ENCODE results near the gene GPR107. TPM values are rescaled to one million over a fixed set of nuclear protein-coding genes. Genes with fewer than 3 reads are reported as not detected.
A peak's percentile ranks its signal among the peaks of the same experiment; 100 is the strongest.

Gene GPR107
- total RNA-seq, 1 donor from 2014 or later, result 29.4 TPM

DNA sequence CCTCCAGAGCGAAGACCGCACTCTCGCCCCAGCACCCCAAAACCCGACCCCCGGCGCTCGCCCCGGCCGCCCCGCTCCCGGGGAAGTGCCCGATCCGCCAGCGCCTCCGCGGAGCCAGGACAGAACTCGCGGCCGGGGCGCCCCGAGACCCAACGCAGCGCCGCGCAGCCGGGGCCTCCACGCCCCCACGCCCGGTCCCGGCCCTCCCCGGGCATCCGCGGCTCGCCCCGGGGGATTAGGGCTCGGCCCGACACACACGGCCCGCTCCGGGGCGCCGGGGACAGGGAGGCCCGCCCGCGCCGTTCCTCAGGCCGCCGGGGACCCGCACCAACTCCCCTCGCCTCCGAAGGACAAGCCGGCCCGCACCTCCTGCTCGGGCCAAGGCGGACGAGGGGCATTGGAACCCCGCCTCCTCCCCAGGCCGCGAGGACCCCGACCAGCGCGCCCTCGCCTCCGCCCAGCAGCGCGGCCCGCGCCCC is 11.3 kb upstream of the GPR107 start:
- H3K4me3 ChIP-seq (ENCODE audit: low read depth, low read length), result peak overlapping the region; percentile 92
- no peaks in the 10 kb centered on the region for H3K27me3 ChIP-seq (ENCODE audit: control insufficient read depth, insufficient read depth, low read length)
- no peak for DNase-seq (ENCODE audit: low read depth)
- TF ChIP-seq, protein P1, sequence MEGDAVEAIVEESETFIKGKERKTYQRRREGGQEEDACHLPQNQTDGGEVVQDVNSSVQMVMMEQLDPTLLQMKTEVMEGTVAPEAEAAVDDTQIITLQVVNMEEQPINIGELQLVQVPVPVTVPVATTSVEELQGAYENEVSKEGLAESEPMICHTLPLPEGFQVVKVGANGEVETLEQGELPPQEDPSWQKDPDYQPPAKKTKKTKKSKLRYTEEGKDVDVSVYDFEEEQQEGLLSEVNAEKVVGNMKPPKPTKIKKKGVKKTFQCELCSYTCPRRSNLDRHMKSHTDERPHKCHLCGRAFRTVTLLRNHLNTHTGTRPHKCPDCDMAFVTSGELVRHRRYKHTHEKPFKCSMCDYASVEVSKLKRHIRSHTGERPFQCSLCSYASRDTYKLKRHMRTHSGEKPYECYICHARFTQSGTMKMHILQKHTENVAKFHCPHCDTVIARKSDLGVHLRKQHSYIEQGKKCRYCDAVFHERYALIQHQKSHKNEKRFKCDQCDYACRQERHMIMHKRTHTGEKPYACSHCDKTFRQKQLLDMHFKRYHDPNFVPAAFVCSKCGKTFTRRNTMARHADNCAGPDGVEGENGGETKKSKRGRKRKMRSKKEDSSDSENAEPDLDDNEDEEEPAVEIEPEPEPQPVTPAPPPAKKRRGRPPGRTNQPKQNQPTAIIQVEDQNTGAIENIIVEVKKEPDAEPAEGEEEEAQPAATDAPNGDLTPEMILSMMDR (IDR thresholded peaks at IDR 0.05; ENCODE audit: insufficient read depth, low read length, poor library complexity, severe bottlenecking), result no peak
- H3K36me3 ChIP-seq (ENCODE audit: control insufficient read depth, insufficient read depth, low read length), result no peaks in the 10 kb centered on the region

DNA sequence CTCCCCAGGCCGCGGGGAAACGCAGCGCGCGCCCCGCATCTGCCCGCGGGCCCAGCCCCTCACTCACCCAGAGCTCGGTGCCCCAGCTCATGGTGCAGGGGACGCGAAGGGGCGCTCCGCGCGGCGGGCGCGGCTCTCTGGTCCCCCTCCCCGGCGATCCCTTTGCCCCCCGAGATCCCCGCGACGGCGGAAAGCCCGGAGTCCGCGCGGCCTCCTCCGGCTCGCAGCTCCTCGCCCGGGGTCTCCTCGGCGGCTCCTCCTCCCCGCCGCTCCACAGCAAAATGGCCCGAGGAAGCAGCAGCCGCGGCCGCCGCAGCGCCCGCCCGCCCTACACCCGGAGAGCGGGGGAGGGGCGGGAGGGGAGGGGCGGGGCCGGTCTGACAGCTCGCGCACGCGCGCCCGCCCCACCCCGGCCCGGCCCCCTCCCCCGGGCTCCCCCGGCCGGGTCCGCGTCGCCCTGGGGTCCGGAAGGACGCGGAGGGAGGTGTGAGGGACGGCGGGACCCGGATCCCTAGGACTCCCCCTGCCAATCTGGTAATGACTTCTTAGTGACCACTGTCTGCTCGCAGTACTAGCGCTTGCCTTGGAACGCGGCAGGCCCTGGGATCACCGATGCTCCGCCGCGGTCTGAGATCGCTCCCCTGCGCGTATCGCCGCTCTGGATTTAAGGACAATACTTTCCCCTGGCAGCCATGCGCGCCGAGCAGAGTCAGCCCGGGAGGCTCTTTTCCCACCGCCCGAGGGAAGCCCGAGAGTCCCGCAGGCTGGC is 10.6 kb upstream of the GPR107 start, which contains the start of gene FNBP1:
Gene FNBP1, minus strand, starts transcription at position 305 of the 769 bp plus-strand sequence. Its CDS starts 214 bp downstream, at position 91.
- no peaks in the 10 kb centered on the region for H3K36me3 ChIP-seq (ENCODE audit: control insufficient read depth, insufficient read depth, low read length)
- DNase-seq (ENCODE audit: low read depth), result peak; percentile 25
- H3K27me3 ChIP-seq (ENCODE audit: control insufficient read depth, insufficient read depth, low read length), result no peaks in the 10 kb centered on the region
- H3K4me3 ChIP-seq (ENCODE audit: low read depth, low read length), result peak within 1 kb of the TSS; percentile 92
- TF ChIP-seq, protein P1 (IDR thresholded peaks at IDR 0.05; ENCODE audit: insufficient read depth, low read length, poor library complexity, severe bottlenecking), result peak; percentile 7

DNA sequence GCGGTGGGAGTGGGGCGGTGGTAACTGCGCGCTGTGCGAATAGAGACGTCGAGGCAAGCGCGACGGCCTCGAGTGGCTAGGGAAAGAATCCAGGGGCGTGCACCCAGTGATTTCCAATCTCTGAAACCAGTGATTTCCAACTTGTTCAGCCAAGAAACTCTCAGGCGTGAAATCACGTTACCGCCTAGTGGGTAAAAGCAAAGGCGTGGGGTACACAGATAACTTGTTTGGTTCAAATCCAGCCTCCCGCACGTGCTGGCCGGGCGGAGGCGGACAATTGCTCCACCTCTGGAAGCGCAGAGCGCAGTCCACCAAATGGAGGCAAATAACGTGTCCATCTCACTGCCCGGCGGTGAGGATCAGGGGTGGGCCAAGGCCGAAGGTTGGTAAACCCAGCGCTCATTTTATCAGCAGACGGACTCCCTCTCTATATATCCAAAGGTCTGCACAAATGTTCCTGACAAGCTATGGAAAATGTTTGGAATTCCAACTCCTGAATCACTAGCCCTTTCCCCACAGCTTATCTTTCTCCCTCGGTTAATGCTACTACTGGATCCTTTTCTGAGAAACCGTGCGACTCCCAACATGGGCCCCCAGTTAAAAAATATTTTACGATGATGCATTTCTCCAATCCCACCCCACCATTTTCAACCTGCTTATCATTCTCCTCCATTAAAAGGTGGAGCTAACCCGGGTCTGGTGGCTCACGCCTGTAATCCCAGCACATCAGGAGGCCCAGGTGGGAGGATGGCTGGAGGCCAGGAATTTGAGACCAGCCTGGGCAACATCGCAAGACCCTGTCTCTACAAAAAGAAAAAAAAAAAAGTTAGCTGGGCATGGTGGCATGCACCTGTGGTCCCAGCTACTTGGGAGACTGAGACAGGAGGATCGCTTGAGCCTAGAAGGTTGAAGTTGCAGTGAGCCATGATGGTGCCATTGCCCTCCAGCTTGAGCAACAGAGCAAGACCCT is 9.8 kb upstream of the GPR107 start:
- no peaks in the 10 kb centered on the region for H3K27me3 ChIP-seq (ENCODE audit: control insufficient read depth, insufficient read depth, low read length)
- H3K36me3 ChIP-seq (ENCODE audit: control insufficient read depth, insufficient read depth, low read length), result no peaks in the 10 kb centered on the region
- peak overlapping the region; percentile 92 for H3K4me3 ChIP-seq (ENCODE audit: low read depth, low read length)
- no peak for DNase-seq (ENCODE audit: low read depth)
- TF ChIP-seq, protein P1 (IDR thresholded peaks at IDR 0.05; ENCODE audit: insufficient read depth, low read length, poor library complexity, severe bottlenecking), result no peak

DNA sequence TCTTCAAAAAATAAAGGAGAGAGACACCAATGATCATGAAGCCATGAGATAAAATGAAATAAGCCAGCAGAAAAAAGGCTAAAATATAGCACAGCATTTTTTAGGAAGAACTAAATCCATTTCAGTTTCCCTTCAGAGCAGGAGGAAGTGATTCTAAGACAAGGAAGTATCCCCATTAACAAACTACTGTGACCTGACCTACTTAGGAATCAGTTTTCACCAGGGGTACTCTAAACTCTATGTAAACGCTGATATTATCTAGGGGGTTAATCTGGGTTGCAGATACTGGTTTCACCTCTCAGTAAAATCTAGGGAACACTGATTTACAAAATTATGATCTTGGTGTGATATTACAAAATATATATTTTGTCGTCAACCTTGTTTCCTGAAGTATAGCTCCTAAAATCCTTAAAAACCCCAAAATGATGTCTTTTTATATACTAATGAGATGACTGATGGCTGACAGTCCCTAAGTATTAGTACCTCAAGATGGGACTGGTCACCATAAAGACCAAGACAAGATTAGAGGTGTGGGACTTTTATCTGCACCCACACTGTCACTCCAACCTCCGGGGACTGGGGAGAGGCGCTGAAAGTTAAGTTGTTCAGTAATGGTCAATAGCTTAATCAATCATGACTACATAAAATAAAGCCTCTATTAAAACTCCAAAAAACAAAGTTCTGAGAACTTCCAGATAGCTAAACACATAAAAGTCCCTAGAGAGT is 7.8 kb upstream of the GPR107 start:
- no peaks in the 10 kb centered on the region for H3K27me3 ChIP-seq (ENCODE audit: control insufficient read depth, insufficient read depth, low read length)

More for the DNA sequence above, 7.8 kb upstream of the GPR107 start:
- H3K36me3 ChIP-seq (ENCODE audit: control insufficient read depth, insufficient read depth, low read length), result no peaks in the 10 kb centered on the region
- DNase-seq (ENCODE audit: low read depth), result no peak
- TF ChIP-seq, protein P1 (IDR thresholded peaks at IDR 0.05; ENCODE audit: insufficient read depth, low read length, poor library complexity, severe bottlenecking), result no peak
- H3K4me3 ChIP-seq (ENCODE audit: low read depth, low read length), result no peak overlapping the region

Data from kidney epithelial cell (primary cell).